WTC11 (cell line): Measurements from ENCODE around the gene ISG20.
"Not testable (repeated sequence)": the region's sequence is repeated elsewhere in the genome, so short reads cannot be mapped to it uniquely, and the experiment has no call there.

Source experiments
- CREB1 ChIP-seq: sonication (generic); formaldehyde crosslinking; IDR thresholded peaks from 2 replicates; pipeline ENCODE4 v1.8.0; 2023; ENCODE audit warnings: mild to moderate bottlenecking, missing genetic modification reagents
- SMAD3 ChIP-seq: sonication (generic); formaldehyde crosslinking; IDR thresholded peaks from 2 replicates; pipeline ENCODE4 v1.8.0; 2022; ENCODE audit warnings: missing genetic modification reagents, mild to moderate bottlenecking, borderline replicate concordance
- SP1 ChIP-seq: sonication (generic); formaldehyde crosslinking; conservative IDR thresholded peaks from 2 replicates; pipeline ENCODE4 v1.8.1; 2022; ENCODE audit warnings: missing genetic modification reagents
- TCF7 ChIP-seq: sonication (generic); formaldehyde crosslinking; IDR thresholded peaks from 2 replicates; pipeline ENCODE4 v1.8.0; 2022; ENCODE audit warnings: mild to moderate bottlenecking, low read depth, missing genetic modification reagents, moderate library complexity
- ZBTB21 ChIP-seq: sonication (generic); formaldehyde crosslinking; IDR thresholded peaks from 2 replicates; pipeline ENCODE4 v1.8.1; 2023; ENCODE audit warnings: mild to moderate bottlenecking, missing genetic modification reagents, borderline replicate concordance
- ZNF416 ChIP-seq: fragments of 250-450 bp; sonication (Bioruptor Pico); IDR thresholded peaks from 2 replicates; pipeline ENCODE4 v1.9.0; 2021; ENCODE audit warnings: mild to moderate bottlenecking, inconsistent platforms
- ZNF423 ChIP-seq: fragments of 250-450 bp; sonication (Bioruptor Pico); IDR thresholded peaks from 2 replicates; pipeline ENCODE4 v2.1.2; 2022; ENCODE audit warnings: mild to moderate bottlenecking, moderate library complexity
- TF ChIP-seq, protein P1 (sequence below): sonication (generic); formaldehyde crosslinking; conservative IDR thresholded peaks from 2 replicates; pipeline ENCODE4 v1.8.1; 2022; ENCODE audit warnings: mild to moderate bottlenecking, missing genetic modification reagents
- TF ChIP-seq, protein P2 (sequence below): fragments of 200-600 bp; IDR thresholded peaks from 2 replicates; pipeline ENCODE4 v1.8.0; 2022; ENCODE audit warnings: antibody characterized with exemption
- TF ChIP-seq, protein P3 (sequence below): sonication (generic); formaldehyde crosslinking; IDR thresholded peaks from 2 replicates; pipeline ENCODE4 v1.8.1; 2022; ENCODE audit warnings: low read depth, missing genetic modification reagents, borderline replicate concordance

DNA sequence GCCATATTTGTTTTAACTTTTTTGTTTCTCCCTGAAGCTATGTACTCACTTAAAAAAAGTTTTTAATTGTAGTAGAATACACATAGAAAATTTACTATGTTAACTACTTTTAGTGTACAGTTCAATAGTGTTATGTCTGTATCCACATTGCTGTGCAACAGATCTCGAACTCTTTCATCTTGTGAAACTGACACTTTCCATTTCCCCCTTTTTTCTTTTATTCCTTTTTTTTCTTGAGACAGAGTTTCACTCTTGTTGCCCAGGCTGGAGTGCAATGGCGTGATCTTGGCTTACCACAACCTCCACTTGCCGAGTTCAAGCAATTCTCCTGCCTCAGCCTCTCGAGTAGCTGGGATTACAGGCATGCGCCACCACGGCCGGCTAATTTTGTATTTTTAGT lies 6.0 kb upstream of the ISG20 start:
- not testable (repeated sequence) for TF ChIP-seq TCF7; ZNF416; SMAD3 (CRISPR knock-in tag); ZBTB21 (CRISPR knock-in tag); ZNF423; CREB1 (CRISPR knock-in tag); SP1
- TF ChIP-seq, protein P1, sequence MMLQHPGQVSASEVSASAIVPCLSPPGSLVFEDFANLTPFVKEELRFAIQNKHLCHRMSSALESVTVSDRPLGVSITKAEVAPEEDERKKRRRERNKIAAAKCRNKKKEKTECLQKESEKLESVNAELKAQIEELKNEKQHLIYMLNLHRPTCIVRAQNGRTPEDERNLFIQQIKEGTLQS (CRISPR knock-in tag), result not testable (repeated sequence)
- TF ChIP-seq, protein P2, sequence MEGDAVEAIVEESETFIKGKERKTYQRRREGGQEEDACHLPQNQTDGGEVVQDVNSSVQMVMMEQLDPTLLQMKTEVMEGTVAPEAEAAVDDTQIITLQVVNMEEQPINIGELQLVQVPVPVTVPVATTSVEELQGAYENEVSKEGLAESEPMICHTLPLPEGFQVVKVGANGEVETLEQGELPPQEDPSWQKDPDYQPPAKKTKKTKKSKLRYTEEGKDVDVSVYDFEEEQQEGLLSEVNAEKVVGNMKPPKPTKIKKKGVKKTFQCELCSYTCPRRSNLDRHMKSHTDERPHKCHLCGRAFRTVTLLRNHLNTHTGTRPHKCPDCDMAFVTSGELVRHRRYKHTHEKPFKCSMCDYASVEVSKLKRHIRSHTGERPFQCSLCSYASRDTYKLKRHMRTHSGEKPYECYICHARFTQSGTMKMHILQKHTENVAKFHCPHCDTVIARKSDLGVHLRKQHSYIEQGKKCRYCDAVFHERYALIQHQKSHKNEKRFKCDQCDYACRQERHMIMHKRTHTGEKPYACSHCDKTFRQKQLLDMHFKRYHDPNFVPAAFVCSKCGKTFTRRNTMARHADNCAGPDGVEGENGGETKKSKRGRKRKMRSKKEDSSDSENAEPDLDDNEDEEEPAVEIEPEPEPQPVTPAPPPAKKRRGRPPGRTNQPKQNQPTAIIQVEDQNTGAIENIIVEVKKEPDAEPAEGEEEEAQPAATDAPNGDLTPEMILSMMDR, result not testable (repeated sequence)
- TF ChIP-seq, protein P3, sequence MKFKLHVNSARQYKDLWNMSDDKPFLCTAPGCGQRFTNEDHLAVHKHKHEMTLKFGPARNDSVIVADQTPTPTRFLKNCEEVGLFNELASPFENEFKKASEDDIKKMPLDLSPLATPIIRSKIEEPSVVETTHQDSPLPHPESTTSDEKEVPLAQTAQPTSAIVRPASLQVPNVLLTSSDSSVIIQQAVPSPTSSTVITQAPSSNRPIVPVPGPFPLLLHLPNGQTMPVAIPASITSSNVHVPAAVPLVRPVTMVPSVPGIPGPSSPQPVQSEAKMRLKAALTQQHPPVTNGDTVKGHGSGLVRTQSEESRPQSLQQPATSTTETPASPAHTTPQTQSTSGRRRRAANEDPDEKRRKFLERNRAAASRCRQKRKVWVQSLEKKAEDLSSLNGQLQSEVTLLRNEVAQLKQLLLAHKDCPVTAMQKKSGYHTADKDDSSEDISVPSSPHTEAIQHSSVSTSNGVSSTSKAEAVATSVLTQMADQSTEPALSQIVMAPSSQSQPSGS (CRISPR knock-in tag), result not testable (repeated sequence)
